Dedifferentiated amniotic fluid mesenchymal stem cell (primary cell): Measurements from ENCODE around the gene AVPI1.

Source experiments
- DNase-seq: peaks from one replicate; pipeline ENCODE4 v3.0.0-alpha.2; 2016; ENCODE audit errors: extremely low spot score

AVPI1 gene, protein sequence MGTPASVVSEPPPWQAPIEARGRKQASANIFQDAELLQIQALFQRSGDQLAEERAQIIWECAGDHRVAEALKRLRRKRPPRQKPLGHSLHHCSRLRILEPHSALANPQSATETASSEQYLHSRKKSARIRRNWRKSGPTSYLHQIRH

DNA sequence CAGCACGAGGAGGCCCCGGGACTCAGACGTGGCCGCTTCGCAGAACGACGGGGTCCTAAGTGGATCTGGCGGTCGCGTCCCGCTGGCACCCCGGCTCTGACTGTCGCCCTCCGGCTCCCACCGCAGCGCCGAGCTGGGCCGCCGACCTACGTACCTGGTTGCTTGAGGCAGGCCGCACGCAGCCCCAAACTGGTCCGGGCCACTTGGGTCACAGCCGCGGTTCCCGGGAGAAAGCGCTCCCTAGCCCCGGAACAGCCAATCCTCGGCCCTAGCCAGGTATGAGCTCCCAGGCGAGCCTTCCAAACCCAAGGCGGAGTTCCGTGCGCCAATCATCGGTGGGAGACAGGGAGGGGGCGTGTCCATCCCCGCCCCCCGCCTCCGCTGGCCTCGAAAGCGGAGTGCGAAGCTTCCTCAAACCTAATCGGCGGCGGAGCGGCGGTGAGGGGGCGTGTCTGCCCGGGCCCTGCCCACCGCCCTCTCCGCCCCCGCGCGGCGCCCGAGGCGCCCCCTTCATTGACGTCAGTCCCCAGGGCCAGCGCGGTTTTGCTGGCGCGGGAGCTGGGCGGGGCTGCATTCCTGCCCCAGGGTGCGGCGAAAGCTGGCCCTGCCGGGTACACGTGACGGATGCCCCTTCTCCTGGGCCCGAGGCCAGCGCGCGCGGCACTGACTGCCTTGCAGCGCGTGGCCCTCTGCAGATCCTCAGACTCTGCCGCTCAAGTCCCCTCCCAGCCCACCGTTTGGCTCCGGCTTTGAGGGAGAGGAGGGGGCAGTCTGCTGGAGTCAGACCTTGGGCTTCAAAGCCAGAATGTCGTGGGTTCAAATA is at the start of gene AVPI1:
TSS of gene AVPI1 (minus strand) at position 280 of the 823 bp plus-strand sequence. CDS start 7,336 bp downstream, outside the sequence.
- peak; percentile 96 for DNase-seq

DNA sequence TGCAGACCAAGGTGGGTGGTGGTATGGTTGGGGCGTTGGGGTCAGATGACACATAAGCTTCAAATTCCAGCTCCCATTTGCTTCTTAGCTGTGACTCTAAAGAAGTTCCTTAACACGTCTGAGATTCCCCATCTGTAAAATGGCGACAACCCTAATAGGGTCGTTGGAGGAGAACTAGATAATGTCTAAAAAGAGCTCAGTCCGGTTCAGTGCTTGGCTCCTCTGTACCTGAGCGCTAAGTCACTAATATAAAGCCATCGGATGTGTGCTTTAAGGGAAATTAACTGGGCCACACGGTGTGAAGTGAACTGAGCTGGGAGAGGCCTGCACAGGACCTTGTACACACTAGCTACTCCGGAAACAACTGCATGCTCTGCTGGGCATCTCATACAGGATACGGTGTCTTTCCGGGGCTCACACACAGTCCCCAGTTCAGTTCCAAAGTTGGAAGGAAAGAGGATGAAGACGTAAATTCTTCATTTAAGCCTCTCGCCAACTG is 49.4 kb upstream of the AVPI1 start:
- no peak for DNase-seq

DNA sequence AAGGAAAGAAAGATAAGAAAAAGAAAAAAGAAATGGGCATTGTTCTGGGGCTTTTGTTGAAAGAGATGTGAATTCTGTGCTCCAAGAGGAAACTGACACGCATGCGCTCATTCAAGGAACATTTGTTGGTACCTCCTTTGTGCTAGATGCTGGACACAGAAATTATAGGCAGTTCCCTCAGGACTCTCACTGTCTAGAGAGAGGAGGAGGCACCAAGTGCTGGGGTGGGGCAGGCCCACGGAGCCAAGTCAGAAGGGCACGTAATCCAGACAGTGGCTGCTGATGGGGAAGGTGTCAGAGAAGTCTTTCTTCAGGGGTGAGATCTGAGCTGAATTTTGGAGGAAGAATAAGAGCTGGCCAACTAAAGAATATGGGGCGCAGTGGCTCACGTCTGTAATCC is 47.0 kb upstream of the AVPI1 start:
- no peak for DNase-seq

DNA sequence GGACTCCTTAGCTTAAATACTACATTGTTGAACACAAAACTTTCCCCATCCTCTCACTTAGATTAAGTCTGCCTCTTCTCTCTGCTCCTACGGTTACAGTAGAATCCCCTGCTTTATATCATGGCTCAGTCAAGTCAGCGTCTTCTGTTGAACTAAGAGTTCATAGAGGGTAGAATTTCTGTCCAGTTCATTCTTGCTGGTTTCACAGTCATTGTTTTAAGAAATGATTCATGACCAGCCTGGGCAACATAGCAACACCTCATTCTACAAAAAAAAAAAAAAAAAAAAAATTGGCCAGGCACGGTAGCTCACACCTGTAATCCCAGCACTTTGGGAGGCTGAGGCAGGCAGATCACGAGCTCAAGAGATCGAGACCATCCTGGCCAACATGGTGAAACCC is 46.2 kb upstream of the AVPI1 start:
- DNase-seq, result no peak

DNA sequence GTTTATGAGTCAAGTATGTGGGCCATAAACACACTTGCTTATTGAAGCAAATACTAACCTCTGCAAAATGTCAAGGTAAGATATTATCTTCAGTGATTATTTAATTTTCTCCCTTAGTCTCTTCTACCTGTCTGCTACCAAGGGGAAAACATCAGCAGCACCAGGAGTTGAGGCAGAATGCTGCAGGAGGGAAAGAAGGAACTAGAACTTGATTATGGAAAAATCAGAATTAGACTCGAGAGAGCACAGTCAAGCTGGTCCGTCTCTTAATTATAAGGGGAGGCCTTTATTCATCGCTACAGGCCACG is 45.0 kb upstream of the AVPI1 start:
- DNase-seq, result no peak

DNA sequence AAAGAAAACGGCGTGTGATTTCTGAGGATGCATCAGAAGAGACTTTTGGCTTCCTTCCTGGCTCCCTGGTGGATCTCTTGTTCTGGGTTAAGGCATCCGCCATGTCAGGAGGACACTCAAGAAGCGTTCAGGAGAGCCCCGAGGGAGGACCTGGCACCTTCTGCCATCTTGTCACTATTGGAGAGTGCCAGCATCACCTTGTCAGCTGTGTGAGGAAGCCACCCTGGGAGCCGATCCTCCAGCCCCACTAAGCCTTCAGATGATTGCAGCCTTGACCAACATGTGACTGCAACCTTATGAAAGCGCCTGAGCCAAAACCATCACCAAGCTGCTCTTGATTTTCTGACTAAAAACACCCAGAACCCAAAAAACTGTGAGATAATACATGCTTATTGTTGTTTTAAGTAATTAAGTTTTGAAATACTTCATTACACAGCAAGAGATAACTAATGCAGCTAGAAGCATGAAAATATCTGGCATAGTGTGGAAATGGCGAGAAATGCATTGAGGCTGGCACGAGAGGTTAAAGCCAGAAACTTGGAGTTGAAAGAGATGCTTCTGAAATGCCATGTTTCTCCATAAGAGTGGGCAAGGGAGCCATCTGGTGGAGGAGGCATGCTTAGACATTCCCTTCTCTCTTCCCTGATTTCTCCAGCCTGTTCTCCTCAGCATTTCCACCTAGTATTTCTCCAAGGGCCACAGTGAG is 44.5 kb upstream of the AVPI1 start:
- peak; percentile 75 for DNase-seq

DNA sequence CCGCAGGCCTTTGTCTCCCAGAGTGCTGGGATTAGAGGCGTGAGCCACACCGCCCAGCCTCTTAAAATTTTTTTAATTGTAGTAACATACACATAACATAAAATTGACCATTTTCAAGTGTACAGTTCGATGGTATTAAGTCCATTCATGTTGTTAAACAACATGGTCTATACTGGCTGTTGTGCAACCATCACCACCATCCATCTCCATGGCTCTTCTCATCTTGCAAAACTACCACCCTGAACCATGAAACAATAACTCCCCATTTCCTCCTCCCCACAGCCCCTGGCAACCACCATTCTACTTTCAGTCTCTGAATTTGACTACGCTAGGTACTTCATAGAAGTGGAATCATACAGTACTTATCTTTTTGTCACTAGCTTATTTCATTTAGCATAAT is 42.0 kb upstream of the AVPI1 start:
- DNase-seq, result no peak

DNA sequence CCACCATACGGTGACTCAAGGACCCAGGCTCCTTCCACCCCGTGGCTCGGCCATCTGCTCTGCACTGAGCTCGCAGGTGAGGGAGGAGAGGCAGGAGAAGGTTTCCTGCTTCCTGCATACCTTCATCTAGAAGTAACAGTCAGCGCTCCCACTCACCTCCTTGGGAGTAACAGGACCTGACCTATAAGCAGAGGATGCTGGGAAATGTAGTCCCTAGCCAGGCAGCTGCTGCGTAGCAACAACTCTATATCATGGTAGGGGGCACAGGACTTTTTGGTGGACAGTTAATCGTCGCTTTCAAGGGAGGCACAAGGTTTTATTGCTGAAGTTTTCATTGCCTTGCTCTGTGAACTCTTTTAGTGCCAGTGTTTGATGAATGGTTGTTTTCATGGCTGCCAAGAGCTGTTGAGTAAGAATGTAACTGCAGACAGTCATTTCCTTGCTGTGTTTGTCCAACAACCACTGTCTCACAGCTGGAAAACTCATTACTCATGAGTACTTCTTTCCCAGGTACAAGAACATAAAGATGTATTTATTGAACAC is 39.7 kb upstream of the AVPI1 start:
- no peak for DNase-seq

DNA sequence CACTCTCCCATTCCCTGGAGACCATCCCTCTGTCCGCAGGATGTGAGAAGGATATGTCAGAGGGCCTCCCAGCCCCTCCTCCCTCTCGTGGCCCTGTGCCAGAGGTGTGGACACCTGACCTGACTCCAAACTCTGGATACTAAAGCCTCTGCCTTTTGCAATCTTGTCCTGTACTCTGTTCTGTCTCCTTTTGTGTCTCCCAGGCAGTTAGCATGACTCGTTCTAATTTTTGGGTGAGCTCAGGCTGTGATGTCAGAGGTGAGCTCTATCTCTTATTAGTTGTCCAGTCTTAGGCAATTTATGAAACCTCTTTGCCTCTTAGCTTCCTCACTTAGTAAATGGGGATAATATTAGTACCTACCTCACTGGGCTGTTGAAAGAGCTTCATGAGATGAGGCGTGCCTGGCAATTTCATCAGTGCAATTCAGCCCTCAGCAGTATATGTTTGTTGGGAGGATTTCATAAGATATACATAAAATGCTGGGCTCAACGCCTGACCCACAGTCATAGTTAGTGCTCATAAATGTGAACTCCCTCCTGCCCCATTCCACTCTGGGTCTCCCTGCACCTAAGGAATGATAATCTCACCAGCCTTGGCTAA is 37.4 kb upstream of the AVPI1 start:
- no peak for DNase-seq

DNA sequence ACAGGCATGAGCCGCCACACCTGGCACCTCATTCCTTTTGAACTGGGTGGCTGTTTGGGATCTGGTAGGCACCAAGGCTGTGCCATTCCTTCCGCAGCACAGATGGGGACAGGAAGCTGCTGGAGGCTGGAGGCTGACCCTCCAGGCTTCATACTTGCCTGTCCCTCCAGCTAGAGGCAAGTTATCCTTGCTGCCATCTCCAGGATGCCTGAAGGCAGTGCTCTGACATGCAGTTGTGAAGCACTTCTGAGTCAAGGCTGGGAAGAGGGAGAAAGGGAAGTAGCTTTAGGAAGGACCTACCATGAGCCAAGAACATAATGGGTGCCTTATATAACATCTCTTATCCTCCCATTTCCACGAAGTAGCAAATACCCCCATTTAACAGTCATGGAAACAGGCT is 36.0 kb upstream of the AVPI1 start:
- DNase-seq, result no peak

DNA sequence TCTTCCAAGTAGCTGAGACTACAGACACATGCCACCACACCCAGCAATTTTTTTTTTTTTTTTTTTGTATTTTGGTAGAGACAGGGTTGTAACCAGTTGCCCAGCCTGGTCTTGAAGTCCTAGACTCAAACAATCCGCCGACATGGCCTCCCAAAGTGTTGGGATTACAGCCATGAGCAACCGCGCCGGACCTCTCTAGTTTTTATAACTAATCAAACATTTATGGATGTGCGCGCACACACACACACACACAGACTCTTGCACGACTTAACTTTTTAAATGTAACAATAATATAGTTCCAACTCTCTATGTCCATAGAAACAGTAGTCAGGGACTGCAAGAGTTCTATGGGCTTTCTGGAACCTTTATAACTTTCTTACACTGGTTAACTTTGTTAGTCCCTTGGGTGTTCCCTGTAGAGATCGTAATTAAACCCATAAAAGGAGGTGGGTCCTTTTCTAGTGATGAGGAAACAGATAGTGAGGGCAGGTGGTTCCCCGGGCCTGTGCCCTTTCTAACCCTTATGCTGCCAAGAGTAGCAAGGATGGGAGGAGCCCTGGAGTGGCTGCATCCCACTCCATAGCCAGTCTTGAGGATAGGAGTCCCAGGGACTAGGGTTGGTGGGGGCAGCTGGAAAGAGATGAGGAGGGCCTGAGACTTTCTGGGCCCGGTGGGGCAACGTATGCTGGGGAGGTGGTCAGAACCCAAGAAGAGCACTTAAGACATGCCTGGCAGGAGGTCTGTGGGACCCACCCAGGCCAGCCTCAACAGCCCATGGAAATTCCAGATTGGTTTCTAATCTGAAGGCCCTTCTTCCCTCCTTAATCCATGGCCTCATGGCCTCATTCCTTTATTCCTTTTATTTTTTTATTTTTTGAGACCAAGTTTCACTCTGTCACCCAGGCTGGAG is 35.1 kb upstream of the AVPI1 start:
- DNase-seq, result no peak

DNA sequence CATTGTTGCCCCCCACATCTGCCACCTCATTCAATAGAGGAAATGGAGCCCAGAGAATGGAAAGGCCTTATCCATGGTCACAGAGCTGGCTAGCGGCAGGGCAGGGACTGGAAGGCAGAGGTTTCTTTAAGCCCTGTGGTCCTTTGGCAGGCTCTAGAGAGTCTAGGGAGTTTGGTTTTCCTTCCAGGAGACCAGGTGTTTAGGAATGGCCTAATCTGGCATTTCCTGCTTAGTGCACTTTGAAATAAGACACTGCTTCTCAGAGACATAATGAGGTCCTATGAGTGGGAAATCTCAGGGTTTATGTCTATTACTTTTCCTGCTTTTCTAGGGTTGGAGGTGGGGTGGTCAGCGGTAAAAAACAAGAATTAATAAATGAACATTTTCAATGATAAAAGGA is 32.6 kb upstream of the AVPI1 start:
- no peak for DNase-seq

DNA sequence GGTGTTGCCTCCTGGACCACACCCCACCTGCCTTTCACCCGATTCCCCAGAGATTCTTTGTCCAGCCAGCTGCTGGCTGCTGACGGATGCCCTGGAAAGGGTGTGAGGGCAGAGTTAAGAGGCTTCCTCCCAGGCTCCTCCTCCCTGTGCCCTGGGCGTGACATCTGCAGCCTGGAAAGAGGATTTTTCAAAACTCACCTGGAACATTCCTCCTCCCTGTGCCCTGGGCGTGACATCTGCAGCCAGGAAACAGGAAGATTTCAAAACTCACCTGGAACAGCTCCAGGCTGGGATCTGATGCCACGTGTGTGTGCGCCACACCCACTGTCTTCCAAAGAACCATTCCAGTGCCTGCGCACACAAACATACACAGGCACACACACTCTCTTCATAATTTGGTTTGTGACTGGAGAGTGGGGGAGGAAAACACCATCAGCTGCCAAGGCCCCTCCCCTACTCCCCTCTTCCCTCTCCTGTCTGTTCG is 31.7 kb upstream of the AVPI1 start:
- DNase-seq, result no peak

DNA sequence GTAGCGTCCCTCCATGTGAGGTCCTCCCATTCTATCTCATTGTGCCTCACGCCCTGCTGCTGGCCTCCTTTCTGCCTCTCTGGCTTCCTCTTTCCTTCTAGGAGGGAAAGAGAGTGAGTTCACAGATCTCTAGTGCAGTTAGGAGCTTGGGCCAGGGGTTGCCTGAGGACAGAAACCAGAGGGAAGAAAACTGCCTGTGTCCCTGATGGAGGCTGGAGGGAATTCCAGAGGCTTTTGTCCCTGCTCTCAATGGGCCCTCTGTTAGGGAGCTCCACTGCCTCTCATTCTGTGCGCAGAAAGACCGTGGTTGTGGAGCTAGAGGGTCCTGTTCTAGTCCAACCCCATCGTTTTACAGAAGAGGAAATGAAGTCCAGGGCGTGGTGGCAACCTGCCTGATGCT is 31.1 kb upstream of the AVPI1 start:
- DNase-seq, result no peak

DNA sequence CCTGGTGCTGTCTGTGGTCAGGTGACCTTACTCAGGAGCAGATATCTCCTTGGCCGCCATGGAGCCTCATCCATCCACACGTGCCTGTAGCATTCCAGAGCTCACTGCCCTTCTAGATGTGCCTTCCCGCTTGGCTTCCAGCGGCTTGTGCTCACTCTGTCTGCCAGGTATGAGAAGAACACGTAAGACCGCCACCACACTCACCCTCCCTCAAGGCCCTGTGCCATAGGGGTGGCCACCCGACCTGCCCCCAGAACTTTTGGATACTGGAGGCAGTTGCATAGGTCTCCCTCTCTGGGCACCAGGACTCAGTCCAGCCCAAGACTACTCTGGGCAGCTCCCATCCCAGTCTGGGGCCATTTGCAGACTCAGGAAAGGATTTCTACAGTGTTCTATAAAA is 30.6 kb upstream of the AVPI1 start:
- DNase-seq, result no peak

DNA sequence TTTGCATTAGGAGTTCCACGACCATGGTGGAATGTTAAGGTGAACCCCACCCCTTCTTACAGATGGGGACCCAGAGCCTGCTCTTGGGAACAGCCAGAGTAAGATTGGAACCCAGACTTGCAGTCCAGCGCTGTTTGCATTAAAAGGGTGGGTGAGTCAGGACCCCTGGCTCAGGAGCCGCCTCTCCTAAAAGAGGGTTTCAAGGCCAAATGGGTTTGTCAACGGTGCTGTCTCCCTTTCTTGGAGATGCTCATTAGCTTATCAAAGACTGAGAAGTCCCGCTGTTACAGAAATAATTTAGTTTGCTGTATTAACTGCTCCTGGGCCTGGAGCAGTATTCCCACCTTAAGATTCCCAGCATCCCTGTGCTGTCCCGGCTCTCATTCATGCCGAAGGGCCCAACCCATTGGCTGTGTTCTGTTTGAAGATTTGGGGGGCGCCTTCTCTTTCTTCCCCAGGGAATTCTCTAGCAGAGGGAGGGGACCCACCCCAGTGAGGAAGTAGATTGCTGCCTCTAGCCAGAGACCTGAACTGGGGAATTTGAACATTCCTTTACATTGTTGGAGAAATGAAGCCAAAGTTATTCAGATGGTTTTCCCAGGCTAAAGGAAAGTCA is 28.3 kb upstream of the AVPI1 start:
- no peak for DNase-seq

DNA sequence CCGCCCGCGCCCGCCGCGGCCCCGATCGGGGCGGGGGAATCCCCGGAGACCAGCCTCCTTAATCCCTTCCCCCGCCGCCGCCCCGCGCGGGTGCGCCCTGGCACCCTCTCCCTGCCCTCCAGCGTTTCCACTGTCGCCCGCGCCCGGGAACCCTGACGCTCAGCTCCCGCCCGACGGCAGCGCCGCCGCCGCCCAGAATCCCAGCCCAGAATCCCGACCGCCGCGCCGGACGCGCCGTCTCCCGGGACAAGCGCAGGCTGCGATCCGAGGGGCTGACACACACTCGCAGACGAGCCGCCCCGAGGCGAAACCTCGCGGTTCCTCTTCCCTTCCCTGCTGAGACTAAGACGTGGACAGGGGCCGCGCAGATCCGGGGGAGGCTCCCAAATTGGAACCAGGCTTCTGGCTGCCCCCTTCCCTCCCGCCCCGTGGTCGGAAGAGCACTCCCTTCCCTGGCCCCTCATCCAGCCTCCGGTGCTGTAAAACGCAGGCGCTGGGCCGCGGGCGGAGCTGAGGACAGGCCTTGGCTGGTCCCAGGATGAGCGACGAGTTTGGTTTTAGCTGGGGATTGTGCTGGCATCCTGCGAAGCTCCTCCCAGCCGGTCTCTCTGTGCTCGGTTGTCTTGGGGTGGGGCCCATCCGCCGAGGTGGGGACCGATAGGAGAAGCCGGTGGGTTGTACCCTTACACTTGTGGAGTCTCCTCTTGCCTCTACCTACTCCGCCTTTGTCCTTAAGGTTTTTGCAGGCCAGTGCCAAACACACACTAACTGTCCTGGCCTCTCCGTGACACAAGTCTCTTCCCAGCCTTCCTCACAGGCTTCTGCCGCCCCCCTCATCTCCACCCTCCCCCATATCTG is 27.6 kb upstream of the AVPI1 start:
- peak; percentile 88 for DNase-seq

DNA sequence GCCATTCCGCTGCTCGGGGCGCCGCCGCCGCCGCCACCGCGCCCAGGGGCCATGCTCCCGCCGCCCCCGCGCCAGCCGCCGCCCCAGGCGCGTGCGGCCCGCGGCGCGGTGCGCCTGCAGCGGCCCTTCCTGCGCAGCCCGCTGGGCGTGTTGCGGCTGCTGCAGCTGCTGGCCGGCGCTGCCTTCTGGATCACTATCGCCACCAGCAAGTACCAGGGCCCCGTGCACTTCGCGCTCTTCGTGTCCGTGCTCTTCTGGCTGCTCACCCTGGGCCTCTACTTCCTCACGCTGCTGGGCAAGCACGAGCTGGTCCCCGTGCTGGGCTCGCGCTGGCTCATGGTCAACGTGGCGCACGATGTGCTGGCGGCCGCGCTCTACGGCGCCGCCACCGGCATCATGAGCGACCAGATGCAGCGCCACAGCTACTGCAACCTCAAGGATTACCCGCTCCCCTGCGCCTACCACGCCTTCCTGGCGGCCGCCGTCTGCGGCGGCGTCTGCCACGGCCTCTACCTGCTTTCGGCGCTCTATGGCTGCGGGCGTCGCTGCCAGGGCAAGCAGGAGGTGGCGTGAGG is 26.9 kb upstream of the AVPI1 start:
- DNase-seq, result peak; percentile 50

DNA sequence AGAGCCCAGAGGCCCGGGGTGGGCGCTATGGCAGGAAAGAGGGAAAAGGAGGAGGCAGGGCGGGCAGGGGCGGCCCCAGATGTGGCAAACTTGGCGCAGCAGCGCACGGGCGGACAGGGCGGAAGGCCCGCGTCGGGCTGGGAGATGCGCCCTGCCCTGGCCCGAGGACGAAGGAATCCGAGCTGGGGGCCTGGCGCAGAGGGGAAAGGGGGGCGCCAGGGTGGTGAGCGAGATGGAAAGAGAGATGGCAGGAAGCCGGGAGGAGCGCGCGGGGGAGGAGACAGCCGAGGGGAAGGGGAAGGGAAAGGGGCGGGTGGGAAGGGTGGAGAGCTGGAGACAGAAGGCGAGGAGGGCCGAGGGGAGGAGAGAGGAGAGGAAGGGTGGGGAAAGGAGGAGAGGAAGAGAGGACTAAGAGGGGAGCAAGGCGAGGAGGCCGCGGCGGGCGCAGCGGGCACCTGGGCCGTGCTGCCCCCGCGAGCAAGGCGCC is 26.3 kb upstream of the AVPI1 start, which contains the start of gene MARVELD1:
TSS of gene MARVELD1 (plus strand) at position 392 of the 487 bp plus-strand sequence. CDS start 147 bp downstream, outside the sequence.
- peak; percentile 79 for DNase-seq
